GM19452 (cell line): Measurements from ENCODE around the gene THRB.
A peak's percentile ranks its signal among the peaks of the same experiment; 100 is the strongest.

ENCODE experiments used
- ATAC-seq: cut with Tn5 transposase; IDR thresholded peaks from one replicate; pipeline ENCODE4 v1.9.1; 2021; ENCODE audit not compliant: unreplicated experiment

The THRB gene

DNA sequence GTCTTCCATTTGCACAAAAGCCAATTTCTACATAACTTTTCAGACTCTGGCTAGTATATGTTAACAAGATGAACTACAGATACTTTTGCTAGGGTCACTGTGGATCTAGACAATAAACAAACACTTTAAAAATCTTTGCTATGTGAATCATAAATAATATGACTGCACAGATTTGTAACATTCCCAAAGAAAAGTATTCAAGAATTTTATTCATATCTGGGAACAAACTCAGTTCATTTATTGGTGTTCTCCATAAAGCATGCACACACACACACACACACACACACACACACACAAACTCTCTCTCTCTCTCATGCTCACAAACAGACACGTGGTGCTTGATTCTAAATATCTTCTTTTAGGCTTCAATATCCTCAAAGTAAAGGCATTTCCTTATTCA lies 18.8 kb upstream of the THRB start:
- ATAC-seq = no peak

DNA sequence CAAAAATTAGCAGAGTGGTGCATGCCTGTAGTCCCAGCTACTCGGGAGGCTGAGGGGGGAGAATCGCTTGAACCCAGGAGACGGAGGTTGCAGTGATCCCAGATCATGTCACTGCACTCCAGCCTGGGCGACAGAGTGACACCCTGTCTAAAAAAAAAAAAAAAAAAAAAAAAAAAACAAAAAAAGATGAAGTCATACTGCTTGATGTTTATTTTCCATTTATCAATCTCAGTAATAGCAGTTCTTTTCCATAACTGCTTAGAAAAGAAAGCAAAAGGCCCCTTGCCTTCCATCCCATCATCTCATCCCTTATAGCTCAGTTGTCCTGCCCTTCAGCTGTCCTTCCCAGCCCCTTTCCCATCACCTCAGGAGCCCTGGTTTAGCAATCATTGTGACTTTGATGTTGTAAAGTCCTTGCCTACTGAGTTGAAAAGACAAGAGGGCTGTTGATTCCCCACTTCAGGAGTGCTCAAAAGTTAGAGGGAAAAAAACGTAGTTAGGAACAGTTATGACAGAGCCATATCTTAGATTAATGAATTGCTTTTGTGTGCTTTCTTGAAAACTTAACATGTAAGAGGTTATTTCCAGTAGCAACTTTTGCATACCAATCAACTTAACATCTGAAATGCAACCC lies 18.0 kb upstream of the THRB start:
- no peak for ATAC-seq

DNA sequence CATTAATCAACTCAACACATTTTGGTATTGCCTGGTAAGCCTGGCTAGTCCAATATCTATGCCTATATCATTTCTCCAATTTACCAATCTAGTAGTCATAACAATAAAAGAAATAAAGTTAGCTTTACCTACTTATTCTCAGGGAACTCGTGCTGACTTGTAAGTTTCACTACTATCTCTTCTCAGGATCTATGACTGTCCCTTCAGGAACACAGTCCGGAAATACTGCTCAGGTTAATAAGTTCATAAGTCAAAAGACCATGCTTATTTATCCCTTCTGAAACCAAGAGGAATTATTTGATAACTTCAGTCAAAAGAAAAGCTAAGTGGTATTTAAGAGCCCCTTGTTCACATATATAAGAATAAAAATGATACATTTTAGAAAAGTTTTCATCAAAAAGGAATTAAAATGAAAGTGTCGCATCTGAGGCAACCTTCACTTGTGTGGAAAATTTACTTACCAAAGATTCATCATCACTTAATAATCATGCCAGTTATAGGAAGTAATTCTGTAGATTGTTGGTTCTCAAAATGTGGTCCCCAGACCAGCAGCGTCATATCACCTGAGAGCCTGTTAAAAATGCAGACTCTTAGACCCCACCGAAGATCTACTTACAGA lies 15.5 kb upstream of the THRB start:
- ATAC-seq = no peak

DNA sequence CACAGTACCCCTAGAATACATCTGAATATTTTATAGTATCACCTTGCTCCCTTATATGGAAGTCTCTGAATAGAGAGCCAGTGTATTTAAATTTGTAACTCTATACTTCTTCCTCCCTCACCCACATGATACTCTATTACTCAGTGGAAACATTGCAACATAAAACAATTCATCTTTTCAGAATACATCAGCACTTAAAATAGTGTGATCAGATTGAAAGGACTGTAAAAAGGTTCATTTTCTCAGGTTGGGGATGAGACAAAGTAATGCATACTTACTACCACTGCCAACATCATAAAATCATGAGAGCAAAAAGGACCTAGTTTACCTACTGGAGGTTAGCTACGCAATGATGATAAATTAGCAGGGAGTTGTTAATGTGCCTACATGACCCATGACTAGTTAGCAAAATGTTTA lies 13.8 kb upstream of the THRB start:
- no peak for ATAC-seq

DNA sequence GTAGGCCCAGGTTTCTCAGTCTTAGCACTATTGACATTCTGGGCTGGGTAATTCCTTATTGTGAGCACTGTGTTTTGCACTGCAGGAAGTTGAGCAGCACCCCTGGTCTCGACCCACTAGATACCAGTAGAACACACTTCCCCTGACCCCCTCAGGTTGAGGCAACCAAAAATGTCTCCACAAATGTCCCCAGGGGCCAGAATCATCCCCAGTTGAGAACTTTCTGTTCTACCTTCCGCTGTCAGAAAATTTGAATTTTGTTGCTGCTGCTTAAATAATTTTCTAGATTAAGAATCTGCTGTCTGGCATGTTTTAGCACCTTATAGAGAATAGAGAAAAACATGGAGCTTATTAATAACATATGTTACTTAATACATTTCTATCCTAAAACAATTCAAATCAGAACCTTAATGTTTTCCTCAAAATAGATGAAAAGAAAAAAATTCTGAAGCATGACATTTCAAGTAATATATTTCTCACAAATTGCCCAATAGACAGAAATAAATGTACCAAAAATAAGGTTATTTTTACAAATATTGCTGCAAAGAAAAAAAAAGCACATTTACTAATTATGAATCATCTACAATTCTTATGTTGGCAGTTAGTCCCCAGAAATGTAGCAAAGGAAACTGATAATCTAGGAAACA lies 13.2 kb upstream of the THRB start:
- ATAC-seq = no peak

DNA sequence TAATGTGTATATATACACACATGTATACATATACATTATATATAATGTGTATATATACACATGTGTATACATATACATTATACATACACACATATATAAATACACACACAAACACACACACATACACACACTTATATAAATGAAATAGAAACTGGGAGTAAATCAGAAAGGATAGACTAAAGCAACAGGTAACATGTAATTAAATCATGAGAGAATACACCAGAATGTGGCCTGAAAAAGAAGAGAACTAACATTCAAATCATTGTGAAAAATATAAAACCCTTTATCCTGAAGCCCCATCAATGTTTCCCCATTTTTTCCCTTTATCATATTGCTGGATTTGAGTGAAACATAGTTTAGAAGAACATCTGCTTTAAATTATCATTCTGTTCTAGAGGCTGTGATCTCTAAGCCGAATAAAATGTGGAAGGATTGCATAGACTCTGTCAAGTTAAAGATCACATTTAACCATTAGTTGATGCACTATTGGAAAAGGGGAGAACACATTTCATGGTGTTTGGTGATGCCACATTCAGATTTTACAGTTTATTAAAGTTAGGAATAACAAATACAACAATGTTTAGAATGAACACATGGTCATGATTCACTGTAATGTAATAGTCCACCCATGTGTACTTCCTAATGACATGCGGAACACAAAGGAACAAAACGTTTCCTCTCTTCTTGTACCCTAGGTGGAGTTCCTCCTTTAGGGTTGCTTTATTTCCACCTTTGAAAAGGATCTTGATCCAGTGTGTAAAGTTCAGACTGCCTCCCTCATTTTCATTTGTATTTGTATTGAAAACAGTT lies 12.5 kb upstream of the THRB start:
- ATAC-seq = no peak

DNA sequence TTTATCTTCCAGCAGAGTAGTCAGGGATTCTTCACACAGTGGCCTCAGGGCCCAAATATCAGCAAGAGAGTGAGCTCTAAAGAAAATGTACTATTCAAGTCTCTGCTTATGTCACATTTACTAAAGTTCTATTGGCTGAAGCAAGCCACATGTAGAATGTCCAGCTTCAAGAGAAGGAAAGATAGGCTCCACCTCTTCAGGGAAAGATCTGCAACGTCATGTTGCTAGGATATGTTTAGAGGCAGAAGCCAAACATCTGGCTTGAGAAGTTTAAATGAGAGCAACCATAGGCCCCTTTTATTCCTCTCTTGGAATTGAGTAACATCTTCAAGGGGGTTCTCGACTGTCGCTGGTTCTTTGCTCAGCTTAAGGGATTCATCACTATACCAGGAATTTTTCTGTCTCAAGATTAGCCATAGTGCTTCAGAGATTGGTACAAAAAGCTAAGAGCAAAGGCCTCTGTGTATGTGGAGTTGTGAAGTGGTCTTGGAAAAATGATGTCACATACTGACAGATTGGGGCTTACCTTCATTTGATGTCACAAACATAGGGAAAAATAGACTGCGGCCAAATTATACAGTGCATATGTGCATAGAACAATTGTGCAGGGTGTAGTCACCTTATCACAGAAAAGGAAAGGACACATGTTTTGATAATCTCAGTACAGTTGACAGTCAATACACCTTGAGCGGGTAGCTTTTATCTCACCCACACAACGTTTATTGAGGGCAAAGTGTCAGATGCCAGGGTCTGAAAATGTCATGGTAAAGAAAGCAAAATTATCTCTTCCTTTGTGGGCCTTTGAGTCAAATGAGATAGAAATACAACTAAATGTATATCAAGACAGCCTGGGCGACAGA lies 11.3 kb upstream of the THRB start:
- no peak for ATAC-seq

DNA sequence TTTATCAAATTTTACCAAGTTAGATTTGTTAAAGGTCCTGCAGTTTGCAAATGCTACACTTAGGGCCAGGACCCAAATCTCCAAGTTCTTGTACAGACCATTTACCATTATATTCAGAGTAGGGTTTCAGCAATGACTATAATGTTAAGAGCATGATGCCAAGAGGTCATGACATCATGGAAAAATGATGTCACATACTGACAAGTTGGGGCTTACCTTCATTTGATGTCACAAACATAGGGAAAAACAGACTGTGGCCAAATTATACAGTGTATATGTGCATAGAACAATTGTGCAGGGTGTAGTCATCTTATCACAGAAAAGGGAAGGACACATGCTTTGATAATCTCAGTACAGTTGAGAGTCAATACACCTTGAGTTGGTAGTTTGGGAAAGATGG lies 10.1 kb upstream of the THRB start:
- no peak for ATAC-seq

DNA sequence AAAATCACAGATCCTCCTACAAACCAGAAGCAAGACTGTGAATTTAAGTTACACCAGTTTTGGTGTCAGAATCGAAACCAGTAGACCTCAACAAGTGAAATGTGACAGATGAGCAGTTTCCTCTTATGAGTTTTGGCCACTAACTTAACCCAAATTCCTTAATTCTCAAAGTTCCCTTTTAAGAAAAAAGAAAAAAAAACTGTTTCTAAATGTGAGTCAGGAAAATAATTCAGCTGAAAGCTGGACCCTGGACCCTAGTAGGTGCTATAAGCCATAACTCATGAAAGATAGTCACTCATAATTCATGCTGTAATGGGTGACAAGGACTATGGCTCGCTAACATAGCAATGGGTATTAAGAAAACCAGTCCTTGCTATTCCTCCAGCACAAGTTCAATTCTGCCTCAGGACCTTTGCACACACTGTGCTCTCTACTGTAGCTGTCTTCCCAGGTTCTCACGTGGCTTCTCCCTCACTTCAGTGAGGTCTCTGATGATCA lies 9.0 kb upstream of the THRB start:
- peak; percentile 90 for ATAC-seq

DNA sequence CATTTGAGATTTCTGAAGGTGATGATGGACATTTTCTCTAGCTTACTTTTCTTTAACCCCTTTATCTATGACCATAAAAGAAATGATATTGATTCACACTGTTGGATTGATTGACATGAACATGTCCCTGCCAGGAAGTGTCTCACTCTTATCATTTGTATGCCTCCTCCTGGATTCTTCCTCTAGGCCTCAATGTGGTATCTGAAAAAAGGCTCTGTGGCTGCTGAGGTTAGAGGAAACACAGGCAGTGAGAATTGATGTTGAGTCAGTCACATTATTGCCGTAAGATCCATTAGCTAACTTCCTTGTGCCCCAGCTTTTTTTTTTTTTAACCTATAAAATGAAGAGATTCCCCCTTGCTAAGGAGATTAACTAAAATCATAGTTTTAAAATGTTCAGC lies 8.0 kb upstream of the THRB start:
- no peak for ATAC-seq

DNA sequence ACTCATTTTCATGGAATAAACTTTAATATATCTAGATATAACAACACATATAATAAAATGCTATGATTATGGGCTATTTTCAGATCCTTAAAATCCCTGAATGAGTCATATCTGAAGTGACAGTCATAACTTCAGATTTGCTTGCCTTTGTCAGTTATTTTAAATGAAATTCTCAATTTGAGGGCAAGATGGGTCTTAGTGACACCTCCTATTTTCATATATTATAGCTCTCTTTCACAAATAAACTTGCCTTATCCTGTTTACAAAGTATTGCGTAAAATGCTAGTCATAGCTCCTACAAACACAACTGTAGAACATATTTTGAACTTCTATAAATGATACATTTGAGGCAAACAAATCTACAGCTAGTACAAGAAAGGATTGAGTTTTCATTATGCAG lies 6.2 kb upstream of the THRB start:
- no peak for ATAC-seq

DNA sequence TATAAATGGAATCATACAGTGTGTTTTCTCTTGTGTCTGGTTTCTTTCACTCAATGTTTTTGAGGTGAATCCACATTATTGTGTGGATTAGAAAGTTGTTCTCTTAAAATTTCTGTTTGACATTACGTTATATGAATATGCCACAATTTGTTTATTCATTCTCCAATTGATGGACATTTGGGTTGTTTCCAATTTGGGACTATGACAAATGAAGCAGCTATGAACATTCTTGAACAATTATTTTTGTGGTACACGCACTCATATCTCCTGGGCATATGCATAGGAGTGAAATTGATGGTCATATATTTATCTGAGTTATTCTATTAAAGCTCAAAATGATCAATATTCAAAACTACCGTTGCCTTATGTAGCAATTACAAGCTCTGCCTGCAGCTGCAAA lies 5.3 kb upstream of the THRB start:
- no peak for ATAC-seq

DNA sequence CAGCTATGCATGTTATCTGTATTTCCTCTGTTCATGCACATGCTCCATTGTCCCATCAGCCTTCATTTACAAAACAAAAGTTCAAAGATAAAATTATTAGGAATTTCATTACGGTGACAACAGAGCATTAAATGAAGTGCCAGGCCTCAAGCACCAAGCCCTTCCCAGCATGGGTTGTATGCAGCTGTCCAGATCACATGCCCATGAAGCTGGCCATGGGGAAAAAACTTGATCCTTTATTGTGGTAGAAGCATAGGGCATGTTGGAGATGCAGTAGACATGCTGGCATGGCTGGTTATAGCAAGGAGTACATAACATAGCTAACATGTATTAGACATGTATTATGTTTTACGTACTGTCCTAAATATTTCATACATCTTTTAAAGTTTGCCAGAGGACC lies 4.1 kb upstream of the THRB start:
- no peak for ATAC-seq

DNA sequence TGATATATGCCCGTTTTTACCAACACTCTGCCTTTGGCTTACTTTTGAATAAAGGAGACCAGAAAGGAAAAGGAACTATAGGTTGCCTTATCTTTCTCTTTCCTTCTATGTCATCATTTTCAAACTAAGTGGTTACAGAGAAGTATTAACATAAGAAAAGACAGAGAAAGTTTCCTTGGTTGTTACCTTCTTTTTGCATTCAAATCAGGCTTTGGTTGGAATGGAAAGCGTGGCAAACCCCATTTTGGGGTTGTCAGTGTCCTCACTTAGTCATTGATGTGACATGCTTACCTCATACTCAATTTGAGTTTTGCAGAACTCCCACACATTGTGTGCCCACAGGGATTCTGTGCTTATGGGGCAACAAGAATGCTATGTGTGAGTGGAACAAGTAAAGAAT lies 3.7 kb upstream of the THRB start:
- no peak for ATAC-seq

DNA sequence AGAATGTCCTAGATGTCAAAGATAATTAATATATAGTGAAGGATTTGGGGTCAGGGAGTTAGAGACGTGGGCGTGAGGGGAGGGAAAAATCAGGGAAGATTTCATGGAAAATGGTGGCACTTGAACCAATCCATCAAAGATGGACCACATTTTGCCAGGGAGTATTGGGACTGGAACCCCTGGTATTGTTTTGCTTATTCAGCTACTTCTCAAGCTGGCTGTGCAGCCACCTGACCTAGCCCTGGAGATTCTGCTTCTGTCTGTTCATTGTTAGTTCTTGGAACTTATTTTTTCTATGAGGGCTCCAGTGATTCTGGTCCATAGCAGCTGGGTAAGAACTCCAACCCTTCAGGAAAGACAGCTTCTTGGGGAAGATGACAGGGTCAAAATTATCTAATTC lies 3.3 kb upstream of the THRB start:
- ATAC-seq = no peak

DNA sequence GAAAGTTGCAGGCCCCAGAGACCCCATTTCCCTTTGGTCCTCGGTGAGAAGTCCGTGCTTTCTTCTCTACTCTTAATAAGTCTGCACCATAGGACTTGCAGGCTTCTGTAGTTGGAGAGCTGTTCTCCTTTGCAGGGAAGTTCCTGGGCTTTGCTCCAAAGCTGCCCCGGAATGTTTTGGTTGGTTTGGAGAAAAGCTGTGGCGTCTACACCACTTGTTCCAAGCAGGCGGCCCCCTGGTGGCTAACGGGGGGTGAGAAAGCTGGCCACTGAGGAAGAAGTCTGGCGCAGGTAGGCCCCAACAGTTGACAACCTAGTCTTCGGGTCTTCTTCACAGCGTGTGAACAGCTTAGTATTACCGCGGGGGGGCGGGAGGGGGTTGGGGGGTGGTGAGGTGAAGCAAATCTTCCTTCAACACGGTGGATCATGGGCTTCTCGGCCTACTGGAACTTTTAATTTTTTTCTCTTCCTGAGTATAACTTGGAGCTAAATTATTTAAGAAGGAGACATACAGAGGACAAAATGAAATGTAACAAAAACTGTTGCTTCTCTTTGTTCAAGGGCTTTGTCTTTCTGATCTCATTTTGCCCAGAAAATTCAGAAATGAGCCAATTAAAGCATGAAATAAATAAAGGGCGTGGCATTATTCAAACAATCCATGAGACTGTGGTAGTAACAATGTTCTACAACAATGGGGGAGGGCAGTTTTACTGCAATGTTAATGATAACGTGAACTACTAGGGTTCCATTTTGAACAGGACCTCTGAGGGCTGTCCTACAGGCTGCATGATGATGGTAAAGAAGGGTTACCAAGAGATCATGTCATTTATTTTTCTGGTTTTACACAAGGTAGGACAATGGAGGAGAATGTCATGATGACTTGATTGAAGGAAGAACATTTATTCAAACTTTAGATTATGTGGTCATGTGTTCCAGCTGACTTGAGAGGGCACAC lies 2.2 kb upstream of the THRB start:
- ATAC-seq = no peak

DNA sequence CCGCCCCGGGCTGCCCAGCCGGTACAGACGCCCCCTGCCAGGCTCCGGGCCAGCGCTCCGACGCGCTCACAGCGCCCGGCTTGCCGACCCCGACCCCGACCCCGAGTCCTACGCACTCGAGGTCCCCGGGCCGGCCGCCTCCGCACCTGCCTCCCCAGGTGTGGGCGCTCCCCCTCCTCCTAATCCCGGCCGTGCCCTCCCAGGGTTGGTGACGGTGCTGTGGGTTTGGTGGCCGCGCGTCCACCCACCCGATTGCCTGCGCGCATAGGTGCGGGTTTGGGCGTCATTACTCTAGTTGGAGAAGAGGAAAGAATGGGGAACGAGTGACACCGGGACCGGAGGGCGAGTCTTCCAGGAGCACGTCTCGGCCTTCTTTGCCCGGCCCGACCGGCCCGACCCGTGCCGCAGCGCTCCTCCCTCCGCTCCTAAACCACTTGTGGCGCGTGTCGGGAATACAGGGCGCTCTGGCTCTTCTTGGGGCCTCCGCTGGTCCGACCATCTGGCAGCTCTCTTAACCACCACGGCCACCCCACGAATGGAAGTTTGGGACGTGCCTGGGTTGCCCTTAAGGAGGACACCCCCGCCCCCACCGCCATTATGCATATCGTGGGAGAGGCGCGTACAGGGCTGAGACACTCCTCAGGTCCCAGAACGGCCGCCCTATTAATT lies 810 bp upstream of the THRB start:
- ATAC-seq = no peak

DNA sequence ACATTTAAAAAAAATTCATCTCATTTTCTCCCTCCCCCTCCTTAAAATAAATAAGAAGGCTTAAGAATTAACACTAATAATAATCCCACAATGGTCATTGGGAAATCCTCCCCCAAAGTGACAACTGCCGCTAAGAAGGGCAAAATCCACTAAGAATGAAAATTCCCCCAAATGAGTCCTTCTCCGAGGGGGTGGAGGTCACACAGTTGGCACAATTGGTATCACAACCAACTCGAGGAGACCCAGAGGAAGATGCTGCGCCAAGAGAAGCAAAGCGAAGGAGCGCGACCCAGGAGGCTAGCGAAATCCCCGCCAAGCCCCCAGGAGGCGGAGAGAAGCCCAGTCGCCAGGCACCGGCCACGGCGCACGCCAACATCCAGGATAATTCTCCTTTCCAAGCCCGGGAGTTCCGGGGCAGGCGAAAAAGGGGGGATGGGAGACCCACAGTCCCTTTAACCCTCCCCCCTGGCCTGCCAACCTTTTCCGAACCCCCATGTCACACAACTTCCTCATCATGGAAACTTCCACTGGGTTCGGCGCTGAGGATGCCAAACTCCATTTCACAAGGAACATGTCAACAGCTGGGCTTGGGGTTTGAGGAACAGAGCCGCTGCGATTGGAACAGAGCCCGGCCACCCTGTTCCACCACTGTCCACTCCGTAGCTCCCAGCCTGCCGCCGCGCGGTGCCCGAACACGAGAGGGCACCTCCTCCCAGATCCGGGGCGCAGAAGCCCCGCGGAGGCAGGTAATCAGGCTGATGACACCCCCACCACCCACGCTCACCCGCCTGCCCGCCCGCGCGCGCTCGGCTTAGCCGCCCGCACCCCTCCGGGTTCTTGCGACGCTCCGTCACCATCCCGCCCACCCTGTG lies 668 bp downstream of the THRB start:
- ATAC-seq = no peak
